ENCODE data around the gene FSTL3.
A peak's percentile ranks its signal among the peaks of the same experiment; 100 is the strongest.
"Not testable (repeated sequence)": the region's sequence is repeated elsewhere in the genome, so short reads cannot be mapped to it uniquely, and the experiment has no call there.

The FSTL3 gene

GRCh38 chr19:662207-662961 is 13.8 kb upstream of the FSTL3 start:
- peak; percentile 73 to 81 for DNase-seq

GRCh38 chr19:662962-663681 is 13.1 kb upstream of the FSTL3 start, which contains the start of gene RNF126:
TSS of gene RNF126 (minus strand) at chr19:663214. CDS start at chr19:663121, 93 bp downstream.
- DNase-seq: peak; percentile 91 to 93

GRCh38 chr19:663682-664117 is 12.5 kb upstream of the FSTL3 start:
- DNase-seq: no peak

GRCh38 chr19:664913-665443 is 11.2 kb upstream of the FSTL3 start:
- peak; percentile 79 to 89 for DNase-seq

- DNase-seq: not testable (repeated sequence)
Measured at GRCh38 chr19:666985-667573, 9.1 kb upstream of the FSTL3 start.

- not testable (repeated sequence) for DNase-seq
Measured at GRCh38 chr19:668675-669434, 7.3 kb upstream of the FSTL3 start.

- no peak for DNase-seq
Measured at GRCh38 chr19:670609-671075, 5.5 kb upstream of the FSTL3 start.

- DNase-seq: no peak
Measured at GRCh38 chr19:674282-675151, 1.7 kb upstream of the FSTL3 start.

- DNase-seq: no peak
Measured at GRCh38 chr19:676007-676338, 219 bp upstream of the FSTL3 start.

GRCh38 chr19:677201-677600 is 1.0 kb downstream of the FSTL3 start:
- DNase-seq: no peak

- no peak for DNase-seq
Measured at GRCh38 chr19:677601-678436, 1.6 kb downstream of the FSTL3 start.

GRCh38 chr19:678791-679388 is 2.7 kb downstream of the FSTL3 start:
- DNase-seq: no peak

GRCh38 chr19:679418-680286 is 3.5 kb downstream of the FSTL3 start:
- DNase-seq: no peak

GRCh38 chr19:680287-681028 is 4.3 kb downstream of the FSTL3 start:
- peak; percentile 100 for DNase-seq

GRCh38 chr19:681029-682019 is 5.1 kb downstream of the FSTL3 start:
- DNase-seq: peak in 1 of 2 donors; percentile 28

GRCh38 chr19:682678-683320 is 6.6 kb downstream of the FSTL3 start:
- DNase-seq: no peak

- no peak for DNase-seq
Measured at GRCh38 chr19:685454-685931, 9.3 kb downstream of the FSTL3 start.
